Kidney capillary endothelial cell (primary cell): ENCODE data around the gene MDN1.
"Not testable (repeated sequence)": the region's sequence is repeated elsewhere in the genome, so short reads cannot be mapped to it uniquely, and the experiment has no call there.

Experiments
- DNase-seq: peaks from one replicate; pipeline ENCODE4 v3.0.0-alpha.2; 2018; ENCODE audit warnings: low spot score

The MDN1 gene

DNA sequence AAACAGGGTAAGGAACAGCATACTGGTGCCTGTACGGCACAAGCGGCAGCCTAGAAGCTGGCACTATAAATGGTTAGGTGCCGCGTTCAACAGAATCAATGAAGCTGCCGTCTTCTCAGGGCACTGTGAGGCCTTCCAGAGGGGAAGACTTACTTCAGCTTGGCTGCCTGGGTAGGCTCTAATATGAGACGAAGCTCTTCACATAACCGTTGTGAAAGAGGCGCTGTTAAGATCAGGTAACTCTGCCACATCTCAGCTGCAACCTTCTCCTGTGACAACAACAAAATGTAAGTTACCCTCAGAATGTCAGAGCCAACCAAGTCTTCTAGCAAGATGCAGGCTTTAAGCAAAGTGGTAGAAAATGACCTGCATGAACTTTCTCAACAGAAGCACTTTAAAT is 169.0 kb downstream of the MDN1 start:
- no peak for DNase-seq

DNA sequence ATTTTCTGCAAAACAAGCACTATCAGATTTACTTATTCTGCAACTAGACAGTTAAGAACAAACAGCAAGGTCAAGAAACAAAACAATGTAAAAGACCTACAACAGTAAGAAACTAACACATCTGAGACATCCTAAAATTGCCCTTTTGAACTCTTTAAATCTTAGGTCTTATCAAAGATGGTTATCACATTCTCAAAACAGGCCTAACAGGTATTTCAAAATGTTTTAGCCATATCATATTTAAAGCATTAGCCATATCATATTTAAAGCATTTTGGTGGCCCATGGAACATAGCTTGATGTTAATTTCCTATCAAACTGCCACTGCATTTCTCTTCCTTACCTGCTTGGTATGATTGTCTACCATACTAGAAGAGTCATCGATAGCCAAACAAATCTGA is 169.9 kb downstream of the MDN1 start:
- DNase-seq: no peak

DNA sequence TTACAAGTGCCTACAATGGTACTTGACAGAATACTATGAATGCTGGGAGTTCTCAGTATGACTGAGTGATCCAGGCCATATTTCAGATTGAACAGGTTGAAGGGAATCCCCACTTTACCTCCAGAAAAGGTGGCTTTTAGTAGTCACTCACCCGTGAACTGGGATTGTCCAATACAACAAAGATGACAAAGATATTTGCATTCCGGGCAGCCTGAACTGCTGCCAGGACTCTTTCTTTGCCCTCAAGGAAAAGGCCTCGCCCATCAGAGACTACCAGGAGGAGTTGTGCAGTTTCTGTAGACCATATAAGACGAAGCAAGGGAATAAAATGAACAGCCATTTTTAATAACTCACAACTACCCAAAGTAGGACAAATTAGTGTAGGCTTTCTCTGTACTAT is 174.7 kb downstream of the MDN1 start:
- DNase-seq: no peak

DNA sequence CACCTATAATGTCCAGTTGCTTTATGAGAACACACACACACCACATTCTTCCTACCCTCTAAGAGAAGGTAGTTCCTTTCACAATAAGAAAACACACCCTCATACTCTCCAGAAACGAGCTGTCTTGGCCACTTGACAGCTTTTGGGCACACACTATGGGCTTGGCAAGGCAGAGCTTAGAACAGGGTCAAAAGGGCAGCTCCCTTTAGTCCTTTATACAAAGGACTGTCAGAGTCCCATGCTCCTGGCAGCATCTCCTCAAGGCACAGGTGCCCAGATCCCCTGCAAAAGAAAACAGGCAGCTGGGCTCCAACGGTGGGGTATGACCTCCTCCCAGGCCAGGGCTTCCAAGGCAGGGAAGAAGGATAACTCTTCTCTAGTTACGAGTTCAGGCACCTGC is 176.2 kb downstream of the MDN1 start:
- DNase-seq: no peak

DNA sequence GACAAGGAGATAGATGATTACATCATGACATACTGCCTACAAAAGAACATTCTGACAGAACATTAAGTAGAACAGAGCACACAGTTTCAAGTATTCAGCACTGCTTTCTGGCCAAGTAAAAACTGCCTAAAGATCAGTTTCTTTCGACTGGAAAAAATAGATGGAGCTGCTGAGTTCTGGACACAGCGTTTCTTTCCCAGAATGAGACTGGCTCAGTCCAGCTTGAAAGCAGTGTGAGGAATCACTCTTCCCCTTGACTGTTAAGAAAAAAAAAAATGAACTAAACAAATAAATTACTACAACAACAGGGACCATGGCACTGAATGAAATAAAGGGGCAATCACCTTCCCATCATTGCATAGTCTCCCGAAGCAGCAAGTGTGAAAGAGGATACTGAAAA is 176.6 kb downstream of the MDN1 start:
- DNase-seq: no peak

DNA sequence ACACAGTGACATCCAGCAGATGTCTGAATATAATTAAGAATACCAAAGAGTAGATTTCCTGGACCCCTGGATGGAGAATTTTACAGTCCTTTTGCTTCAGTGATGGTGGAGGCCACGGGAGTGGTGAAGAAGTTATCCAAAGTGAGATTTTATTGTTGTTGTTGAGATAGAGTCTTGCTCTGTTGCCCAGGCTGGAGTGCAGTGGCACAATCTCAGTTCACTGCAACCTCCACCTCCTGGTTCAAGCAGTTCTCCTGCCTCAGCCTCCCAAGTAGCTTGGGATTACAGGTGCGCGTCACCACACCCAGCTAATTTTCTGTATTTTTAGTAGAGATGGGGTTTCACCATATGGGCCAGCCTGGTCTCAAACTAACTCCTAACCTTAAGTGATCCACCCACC is 178.0 kb downstream of the MDN1 start:
- not testable (repeated sequence) for DNase-seq

DNA sequence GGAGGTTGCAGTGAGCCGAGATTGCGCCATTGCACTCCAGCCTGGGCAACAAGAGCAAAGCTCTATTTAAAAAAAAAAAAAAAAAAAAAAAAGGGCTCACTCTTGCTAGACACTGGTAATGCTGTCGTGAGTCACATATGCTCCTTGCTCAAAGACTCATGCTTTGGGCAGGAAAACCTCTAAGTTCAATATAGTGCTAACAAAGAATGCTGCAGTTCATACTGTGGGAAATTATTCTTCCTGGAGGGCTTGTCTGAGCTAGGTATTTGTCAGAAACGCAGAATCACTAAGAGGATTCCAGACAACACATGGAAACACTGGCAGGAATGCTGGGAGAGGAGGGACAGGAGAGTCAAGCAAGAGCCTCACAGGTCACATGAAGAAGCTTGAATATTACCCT is 178.8 kb downstream of the MDN1 start:
- no peak for DNase-seq

DNA sequence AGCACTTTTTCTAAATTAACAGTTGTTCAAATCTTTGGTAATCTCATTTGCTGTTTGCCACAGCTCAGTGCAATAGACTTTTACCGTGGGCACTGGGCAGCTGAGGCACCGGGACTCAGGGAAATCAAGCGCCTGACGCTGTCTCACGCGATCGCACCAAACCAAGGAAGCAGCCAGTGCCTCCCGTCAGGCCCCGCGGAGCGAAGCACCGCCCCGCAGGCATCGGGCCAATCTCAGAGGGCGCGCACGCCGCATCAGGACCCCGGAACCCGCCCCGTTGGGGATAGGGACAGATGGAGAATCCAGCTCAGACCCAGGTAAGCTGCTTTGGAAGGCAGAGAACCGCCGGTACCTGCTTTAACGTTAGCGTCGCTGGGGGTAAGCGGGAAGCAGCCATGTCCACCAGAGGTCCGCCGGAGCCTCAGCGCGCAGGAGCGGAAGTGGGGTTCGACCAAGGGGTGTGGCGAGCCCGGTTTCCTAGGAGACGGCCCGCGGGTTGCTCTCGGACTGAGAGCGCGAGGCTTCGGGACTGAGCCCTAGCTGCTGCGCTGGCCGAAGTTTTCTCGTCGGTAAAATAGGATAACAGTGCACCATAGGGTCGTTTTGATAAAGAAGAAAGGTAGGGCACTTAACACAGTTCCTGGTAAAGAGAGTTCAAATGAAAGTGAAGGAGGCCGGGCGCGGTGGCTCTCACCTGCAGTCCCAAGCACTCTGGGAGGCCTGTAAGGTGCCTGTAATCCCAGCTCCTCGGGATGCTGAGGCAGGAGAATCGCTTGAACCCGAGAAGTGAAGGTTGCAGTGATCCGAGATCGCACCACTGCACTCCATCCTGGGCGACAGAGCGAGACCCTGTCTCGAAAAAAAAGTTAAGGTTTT is 181.0 kb downstream of the MDN1 start, which contains the start of gene LYRM2:
TSS of gene LYRM2 (minus strand) at position 428 of the 876 bp plus-strand sequence. CDS start at position 397, 31 bp downstream.
- DNase-seq: peak; percentile 89

DNA sequence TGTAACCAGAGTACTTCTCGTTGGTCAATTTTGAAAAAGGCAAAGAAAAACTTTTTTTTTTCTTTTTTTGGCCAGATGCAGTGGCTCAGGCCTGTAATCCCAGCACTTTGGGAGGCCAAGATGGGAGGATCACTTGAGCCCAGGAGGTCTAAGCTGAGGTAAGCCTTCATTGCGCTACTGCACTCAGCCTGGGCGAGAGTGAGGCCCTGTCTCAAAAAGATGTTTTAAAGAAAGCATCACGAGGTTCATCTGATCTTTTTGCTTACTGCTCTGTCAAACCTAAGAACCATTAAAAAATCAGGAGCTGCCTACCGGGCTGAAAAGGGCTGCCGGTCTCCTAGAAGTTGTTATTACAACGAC is 181.7 kb downstream of the MDN1 start:
- no peak for DNase-seq

DNA sequence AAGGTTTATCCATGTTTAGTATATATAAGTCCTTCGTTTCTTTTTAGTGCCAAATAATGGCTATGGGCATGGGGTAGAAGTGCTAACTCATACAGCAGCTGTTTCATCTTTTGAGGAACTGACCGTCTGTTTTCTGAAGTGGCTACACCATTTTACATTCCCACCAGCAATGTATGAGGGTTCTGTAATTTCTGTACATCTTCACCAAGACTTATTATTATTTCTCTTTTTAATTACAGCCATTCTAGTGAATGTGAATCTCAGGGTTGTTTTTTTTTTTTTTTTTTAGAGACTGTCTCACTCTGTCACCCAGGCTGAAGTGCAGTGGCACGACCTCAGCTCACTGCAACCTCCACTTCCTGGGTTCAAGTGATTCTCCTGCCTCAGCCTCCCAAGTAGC is 183.2 kb downstream of the MDN1 start:
- not testable (repeated sequence) for DNase-seq

DNA sequence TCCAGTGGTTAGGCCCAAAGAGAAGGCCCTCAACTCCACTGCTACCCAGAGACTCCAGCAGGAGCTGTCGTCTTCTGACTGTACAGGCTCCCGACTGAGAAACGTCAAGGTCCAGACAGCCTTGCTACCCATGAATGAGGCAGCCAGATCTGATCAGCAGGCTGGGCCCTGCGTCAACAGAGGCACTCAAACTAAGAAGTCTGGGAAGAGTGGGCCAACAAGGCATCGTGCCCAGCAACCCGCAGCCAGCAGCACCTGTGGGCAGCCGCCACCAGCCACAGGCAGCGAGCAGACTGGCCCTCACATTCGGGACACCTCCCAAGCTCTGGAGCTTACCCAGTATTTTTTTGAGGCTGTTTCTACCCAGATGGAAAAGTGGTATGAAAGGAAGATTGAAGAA is 189.1 kb downstream of the MDN1 start:
- no peak for DNase-seq

DNA sequence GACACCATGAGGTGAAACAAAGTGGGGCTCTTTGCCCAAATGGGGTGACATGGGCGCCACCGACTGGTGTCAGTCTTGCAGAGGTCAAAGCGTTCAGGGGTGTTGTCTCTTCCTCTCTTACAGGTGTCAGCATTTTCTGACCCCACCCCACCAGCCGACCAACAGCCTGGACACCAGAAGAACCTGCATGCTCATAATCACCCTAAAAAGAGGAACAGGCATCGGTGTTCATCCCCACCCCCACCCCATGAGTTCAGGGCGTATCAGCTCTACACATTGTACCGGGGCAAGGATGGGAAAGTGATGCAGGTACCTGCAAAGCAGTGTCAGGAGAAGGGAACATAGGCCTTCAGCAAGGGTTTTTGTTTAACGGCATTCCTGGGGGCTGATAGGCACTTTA is 195.8 kb downstream of the MDN1 start:
- DNase-seq: no peak

DNA sequence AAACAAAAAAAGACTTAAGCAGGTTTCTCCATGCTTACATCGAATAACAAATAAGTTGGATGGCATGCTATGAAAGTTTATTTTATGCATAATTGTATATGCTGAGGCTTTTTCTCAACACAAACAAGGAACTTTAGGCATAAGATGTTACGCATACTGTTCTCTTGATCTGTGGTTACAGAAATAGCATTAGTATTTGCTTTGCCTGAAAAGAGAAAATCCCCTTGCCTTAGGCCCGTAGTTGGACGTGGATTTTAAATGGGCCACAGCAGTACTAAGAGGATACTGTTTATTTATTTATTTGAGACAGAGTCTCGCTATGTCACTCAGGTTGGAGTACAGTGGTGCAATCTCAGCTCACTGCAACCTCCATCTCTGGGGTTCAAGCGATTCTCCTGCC is 200.0 kb downstream of the MDN1 start:
- no peak for DNase-seq

DNA sequence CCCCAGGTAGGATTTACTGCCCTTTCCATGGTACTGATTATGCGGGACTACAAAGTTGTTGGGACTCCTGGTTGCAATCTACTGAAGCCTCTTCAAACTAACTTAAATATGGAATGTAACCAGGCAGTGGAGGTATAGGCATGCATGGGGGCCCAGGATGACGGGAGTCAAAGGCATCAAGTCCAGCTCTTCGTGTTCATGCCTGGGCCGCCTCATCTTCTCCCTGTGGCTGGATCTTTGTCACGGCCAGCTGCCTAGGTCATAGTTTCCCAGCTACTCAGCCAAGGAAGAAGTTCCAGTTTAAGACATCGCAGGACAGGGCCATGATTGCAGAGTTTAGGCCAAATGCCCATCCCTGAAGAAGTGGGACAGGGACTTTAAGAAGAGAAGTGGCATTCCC is 201.6 kb downstream of the MDN1 start:
- DNase-seq: no peak

DNA sequence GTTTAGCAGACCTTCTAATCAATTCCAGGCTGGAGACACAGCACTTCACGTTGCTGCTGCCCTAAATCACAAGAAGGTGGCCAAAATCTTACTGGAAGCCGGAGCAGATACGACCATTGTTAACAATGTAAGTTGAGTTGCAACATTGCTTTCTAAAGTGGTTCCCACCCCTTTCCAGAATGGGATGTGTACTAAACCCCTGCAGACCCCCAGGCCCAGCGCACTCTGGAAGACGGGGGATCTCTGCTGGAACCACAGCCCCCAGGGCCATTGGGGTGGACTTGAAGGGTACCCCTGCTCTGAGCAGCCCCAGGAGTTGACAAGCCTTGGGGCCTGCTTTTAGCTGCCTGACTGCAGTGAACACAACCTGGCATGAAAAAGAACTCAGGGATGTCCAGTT is 203.1 kb downstream of the MDN1 start:
- DNase-seq: no peak

DNA sequence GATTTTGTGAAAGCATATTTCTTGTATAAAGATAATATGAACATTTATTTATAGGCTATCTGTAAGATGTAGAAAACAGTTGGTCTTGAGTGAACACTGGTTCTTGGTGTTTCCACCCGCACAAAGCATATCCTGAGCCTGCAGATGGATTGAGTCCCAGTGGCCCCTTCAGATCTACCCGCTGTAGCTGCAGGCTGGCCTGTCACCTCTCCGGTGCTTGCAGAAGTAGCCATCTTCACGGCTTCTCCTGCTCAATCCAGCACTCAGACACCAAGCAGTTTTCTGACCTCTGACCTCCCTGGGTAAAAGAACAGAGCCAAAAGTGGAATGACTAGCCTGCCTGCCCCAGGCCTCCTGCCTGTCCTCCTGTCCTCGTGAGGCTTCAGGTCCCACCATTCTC is 203.7 kb downstream of the MDN1 start:
- no peak for DNase-seq

DNA sequence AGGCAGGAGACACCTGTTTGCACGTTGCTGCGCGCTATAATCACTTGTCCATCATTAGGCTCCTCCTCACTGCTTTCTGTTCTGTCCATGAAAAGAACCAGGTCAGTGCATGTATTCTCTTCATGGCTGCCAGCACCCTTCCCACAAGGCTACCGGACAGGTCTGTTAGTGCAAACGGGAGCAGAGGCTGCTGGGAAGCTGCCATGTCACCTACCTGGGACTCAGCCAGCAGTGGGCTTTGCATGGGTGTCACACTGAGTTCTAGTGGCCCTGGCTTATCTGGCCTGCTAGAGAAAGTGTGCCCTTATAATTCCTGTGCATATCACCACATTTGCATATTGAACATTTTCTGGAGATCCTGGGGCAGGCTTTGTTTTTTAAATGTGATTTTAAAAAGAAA is 205.8 kb downstream of the MDN1 start:
- no peak for DNase-seq

DNA sequence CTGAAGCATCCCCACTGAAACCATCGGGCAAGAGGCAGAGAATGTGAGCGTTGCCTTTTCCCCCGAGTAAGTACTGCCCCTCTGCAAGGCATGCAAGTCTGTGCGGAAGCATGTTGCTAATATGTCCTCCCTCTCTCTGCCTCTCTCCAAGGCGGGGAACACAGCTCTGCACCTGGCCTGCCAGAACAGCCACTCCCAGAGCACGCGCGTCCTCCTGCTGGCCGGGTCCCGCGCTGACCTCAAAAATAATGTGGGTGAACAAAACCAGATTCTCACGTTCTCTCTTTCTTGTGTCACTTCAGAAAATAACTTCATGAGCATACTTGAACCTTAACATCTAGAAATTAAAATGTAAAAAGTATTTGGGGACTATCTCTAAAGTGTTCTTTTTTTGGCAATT is 207.5 kb downstream of the MDN1 start:
- DNase-seq: no peak

DNA sequence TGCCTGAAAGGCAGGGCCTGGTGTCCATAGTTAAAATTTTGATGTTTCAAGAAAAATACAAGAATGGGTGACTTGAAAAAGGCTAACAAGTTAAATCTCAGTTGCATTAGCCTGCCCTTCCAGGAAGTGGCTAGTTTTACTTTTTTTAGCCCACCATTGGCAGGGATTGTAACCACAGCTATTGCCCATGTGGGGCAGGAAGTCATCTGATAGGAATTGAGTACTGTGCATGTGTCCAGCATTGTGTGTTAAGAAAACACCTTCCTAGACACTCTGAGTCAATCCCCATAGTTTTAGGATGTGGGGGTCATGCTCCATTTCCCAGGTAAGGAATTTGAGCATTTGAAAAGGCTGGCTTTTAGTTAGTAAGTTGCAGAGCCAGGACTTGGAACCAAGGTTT is 207.9 kb downstream of the MDN1 start:
- DNase-seq: no peak

DNA sequence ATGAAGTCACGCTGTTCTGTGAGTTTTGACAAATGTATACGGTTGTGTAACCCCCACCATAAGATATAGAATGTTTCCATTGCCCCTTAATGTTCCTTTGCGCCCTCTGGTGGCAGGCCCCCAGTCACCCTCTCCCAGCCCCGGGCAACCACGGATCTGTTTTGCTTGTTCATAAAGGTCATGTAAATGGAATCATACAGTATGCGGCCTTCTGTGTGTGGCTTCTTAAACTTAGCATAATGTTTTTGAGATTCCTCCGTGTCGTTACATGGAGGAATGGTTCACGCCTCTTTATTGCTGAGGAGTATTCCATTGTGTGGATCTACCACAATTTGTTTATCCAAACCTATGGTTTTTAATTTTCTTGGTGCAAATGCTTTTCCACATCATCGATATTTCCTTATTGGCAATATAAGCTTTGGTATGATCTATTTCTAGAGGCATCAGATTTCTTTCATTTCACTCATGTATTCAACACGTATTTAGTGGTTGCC is 209.4 kb downstream of the MDN1 start:
- DNase-seq: peak; percentile 44

DNA sequence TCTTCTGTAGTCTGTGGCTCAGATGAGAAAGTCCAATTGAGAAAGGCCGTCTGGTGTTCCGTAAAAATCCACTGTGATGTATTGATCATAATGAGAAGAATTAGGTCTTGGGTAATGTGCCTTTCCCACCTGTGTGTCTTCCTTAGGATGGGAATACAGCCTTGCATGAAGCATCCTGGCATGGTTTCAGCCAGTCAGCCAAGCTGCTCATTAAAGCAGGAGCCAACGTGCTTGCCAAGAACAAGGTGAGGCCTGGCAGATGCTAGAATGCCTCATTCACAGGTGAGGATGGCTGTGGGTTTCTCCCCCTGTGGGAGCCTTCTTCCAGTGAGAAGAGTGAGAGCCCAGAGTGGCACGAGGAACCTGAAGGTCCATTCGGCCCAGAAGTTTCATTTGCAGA is 213.7 kb downstream of the MDN1 start:
- DNase-seq: no peak

DNA sequence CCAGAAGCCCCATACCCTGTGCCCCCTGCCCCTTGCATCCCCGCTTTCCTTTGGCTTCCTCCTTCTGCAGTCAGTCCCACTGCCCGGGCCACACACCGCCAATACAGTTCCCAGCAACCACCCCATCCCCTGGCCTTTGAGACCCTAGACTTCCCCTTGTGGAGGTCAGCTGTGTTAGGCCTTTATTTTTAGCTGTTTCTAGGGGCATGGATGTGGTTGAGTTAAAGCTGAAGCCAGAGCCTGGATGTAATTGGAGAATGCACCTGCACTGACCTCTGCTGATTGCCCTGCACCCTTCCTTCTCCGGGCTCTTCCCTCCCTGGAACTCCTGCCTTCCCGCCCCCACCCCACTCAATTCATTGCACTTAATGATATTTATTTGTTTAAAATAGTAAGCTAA is 214.9 kb downstream of the MDN1 start:
- no peak for DNase-seq

DNA sequence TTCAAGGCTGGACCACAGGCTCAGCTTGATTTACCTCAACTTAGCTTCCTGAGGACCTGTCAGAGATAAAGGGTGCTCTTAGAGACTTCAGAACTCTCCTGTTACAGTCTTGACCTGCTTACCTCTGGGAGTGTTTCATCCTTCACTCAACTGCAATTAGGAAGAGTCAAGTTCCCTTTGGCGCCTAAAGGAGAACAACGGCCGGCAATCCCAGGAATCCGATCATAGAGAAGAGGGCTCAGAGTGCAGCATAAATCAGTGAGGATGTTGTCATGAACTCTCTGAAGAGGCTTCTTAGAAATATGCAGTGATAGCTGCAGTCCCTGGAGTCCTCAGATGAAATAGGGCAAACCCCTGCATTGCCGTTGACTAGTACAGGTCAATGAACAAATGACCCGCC is 217.4 kb downstream of the MDN1 start:
- no peak for DNase-seq

DNA sequence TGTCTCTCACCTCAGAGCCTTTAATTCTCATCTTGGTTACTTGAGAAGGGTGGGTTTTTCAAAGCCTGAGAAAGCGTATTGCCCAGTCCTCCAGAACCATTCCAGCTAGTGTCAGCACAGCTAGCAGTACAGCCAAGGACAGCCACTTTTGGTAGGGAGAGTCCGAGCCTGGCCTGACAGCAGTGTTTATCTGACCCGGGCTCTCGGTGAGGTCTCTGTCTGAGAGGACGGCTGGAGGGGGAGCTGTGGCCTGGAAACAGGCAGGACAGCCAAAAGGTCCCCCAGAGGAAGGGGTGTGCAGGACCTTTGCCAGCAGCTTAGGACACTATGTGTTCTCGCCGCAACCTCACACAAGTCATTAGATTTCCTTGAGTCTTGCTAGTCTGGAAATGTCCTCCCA is 219.9 kb downstream of the MDN1 start:
- DNase-seq: no peak
